Stimulated activated CD4-positive, alpha-beta T cell treated with anti-CD3 and anti-CD28 coated beads, TNF-alpha, amount 100 ng/mL, for 1 hour (primary cell): ENCODE data around the gene BUD31.
A peak's percentile ranks its signal among the peaks of the same experiment; 100 is the strongest.
"Not testable (repeated sequence)": the region's sequence is repeated elsewhere in the genome, so short reads cannot be mapped to it uniquely, and the experiment has no call there.

Experiments used
- DNase-seq, 3 donors: peaks; one replicate each; pipeline ENCODE4 v3.0.0-alpha.2; 2020; ENCODE audit warnings: low read depth in 3 of 3, low spot score in 1 of 3

Gene BUD31

DNA sequence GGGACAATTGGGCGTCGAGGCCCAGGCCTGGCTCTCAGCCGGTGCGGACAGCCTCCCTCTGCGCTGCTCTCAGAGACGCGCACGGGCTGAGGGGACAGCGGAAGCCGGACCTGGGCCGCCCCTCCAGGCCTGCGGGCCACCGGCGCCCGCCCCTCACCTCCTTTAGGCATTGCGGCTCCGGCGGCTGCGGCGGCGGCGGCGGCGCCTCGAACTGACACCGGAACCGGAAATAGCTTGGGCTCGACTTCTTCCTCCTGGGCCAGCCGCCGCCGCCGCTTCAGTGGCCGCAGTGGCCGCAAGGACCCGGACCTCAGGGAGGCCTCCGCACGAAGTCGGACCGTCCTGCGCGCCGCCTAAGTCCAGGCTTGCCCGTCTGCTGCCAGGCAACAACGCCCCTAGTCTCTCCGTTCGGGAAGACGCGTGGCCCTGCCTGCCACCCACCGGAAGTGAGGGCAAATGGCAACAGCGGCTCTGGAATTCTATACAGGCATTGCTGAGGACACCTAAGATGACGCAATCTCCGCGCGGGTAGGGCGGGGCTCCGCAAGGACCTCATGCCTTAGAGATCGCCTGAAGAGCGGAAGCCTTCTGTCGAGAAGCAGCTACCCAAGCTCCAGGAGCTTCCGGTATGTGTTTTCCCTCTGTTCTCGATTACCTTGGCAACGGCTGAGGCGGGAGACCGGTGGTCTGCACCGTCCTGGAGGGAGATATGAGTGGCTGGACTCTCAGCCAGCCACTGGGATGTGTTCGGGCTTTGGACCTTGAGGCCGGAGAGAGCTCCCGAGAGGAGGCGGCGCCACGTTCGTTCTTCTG is at the start of gene BUD31, which contains the start of gene PDAP1:
BUD31 (plus strand) TSS at position 591 of the 813 bp plus-strand sequence. CDS start 2,124 bp downstream, outside the sequence.
PDAP1 (minus strand) TSS at position 219 of the 813 bp plus-strand sequence; CDS start at position 170, 49 bp downstream.
- peak; percentile 86 to 92 (median 88) for DNase-seq

GRCh38 chr7:99359465-99360154 is 49.2 kb upstream of the BUD31 start:
- no peak for DNase-seq

GRCh38 chr7:99362801-99363200 is 46.0 kb upstream of the BUD31 start:
- no peak for DNase-seq

GRCh38 chr7:99363286-99363685 is 45.5 kb upstream of the BUD31 start:
- no peak for DNase-seq

DNA sequence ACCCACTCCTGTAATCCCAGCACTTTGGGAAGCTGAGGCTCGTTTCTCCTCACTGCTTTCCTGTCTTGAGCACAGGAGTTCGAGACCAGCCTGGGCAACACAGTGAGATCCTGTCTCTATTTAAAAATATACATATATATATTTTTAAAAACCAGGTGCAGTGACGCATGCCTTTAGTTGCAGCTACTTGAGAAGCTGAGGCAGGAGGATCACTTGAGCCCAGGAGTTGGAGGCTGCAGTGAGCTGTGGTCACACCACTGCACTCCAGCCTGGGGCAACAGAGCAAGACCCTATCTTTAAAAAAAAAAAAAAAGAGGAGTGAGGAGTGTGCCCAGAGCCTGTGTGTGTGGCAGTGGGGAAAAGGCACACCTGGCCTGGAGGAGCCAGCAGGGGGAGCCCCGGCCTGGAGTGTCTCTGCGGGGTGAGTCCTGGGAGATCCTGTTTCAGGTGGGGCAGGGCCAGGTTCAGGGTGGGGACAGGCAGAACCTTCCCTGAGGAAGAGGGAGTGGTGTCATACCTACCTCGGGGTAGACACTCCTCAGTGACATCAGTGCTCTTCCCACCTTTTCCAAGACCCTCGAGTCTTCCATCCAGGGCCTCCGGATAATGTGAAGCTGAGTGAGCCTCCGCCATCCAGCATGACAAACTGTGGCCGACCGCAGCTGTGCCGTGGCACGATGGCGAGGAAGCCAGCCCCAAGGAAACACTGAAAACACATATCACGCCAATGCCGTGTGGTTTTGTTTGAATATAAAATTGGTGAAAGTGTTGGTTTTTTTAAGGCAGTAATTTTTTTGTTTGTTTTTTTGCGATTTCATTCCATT is 43.2 kb upstream of the BUD31 start:
- DNase-seq: peak in 2 of 3 donors; percentile 47 to 56

- no peak for DNase-seq
Measured at GRCh38 chr7:99366646-99367045, 42.1 kb upstream of the BUD31 start.

GRCh38 chr7:99368750-99369389 is 39.9 kb upstream of the BUD31 start:
- no peak for DNase-seq

DNA sequence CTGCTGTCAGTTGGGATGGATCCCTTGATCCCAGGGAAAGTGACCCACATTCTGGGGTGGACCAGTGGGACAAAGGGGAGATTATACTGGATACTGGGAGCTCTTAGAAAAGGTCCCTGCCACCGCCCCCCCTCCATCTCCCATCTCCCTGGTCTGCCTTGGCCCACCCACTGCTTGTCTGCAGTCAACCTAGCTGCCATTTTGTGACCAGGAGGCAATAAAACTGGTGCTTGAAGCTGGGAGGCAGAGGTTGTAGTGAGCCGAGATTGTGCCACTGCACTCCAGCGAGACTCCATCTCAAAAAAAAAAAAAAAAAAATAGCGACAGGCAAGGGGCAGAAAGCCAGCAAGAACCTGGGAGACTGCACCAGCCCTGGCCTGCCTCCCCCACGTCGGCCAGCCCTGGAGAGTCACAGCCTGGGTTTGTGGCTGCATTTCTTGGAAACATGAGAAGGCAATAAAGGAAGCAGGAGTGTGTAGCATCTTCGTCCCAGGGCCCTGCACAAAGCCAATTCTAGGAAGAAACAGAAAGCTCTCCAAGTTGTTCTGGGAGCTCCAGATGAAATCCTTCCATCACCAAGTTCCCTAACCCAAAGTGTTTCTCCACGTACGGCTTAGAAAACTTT is 38.9 kb upstream of the BUD31 start:
- DNase-seq: no peak

DNA sequence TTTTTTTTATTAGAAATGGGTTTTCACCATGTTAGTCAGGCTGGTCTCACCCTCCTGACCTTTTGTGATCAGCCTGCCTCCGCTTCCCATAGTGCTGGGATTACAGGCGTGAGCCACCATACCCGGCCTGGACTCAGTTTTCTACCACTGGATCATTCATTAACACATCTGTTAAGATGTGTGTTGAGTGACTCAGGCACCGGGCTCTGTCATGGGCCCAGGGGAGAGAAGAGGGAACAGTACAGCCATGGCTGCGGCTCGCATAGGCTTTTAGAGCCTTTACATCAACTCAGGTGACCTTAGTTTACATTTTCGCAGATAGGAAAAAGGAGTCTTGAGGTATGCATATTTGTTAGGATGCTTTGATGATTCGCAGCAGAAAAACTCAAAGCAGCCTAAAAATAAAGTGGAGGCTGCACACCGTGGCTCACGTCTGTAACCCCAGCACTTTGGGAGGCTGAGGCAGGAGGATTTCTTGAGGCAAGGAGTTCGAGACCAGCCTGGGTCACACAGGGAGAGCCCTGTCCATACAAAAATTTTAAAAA is 37.3 kb upstream of the BUD31 start:
- no peak for DNase-seq

DNA sequence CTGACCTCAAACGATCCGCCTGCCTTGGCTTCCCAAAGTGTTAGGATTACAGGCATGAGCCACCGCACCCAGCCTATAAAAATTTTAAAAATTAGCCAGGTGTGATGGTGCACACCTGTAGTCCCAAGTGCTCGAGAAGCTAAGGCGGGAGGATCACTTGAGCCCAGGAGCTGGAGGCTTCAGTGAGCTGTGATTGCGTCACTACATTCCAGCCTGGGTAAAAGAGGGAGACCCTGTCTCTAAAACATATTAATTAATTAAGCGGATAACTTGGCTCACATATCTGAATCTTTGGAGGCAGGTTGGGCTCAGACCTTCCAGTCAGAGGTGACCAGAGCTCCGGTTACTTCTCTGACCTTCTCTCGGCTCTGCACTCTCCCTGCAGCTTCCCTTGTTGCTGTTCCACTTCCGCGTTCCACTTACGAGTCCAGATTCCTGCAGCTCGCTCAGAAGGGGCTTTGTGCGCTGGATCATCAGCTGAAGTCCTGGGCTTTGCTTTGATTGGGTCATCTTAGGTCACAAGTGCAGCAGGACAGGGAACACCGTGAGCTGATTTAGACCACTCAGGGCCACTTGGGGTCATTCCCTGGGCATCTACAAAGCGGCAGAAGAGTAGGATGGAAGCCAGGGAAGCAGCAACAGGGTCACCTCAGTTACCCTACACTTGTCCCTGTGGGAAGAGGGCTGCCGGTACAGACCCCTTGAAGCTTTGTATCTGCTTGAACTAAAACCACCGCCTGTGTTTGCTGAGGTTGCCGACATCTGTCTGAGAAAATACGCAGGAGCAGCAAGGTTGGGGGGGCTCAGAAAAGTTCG is 36.3 kb upstream of the BUD31 start:
- no peak for DNase-seq

DNA sequence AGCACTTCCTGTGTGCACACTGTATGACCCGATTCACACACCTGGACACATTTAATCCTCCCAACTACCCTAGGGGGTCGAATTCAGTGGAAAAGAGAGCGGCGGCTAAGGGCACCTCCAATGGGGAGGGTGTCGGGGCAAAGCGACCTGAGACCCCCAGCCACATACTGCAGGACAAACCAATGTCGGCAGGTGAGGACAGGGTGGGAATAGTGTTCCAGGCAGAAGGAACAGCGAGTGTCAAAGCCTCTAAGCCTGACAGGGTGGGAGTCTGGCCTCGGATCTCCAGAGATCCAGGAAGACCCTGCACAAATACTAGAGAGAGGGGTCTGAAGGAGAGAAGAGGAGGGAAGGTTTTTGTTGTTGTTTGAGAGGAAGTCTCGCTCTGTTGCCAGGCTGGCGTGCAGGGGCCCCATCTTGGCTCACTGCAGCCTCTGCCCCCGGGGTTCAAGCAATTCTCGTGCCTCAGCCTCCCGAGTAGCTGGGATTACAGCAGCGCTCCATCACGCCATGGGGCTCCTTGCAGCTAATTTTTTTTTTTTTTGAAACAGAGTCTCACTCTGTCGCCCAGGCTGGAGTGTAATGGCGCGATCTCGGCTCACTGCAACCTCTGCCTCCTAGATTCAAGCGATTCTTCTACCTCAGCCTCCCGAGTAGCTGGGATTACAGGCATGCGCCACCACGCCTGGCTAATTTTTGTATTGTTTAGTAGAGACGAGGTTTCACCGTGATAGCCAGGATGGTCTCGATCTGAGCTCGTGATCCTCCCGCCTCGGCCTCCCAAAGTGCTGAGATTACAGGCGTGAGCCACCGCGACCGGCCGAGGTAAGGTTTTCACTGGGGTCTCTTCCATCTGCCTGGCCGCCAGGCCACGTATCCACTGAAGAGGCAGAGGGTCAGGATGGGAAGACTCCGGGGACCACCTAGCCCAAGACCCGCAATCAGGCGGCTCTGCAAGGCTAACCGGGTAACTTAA is 35.4 kb upstream of the BUD31 start:
- no peak for DNase-seq

- DNase-seq: peak; percentile 67 to 82 (median 71)
Measured at GRCh38 chr7:99374111-99375064, 34.4 kb upstream of the BUD31 start, which contains the start of gene ARPC1B. Gene ARPC1B, plus strand, starts transcription at chr7:99374730. Its CDS starts 10,985 bp downstream, at chr7:99385715.

GRCh38 chr7:99375070-99375807 is 33.5 kb upstream of the BUD31 start:
- DNase-seq: peak; percentile 24 to 49 (median 33)

- peak in 1 of 3 donors; percentile 27 for DNase-seq
Measured at GRCh38 chr7:99379043-99379577, 29.7 kb upstream of the BUD31 start.

DNA sequence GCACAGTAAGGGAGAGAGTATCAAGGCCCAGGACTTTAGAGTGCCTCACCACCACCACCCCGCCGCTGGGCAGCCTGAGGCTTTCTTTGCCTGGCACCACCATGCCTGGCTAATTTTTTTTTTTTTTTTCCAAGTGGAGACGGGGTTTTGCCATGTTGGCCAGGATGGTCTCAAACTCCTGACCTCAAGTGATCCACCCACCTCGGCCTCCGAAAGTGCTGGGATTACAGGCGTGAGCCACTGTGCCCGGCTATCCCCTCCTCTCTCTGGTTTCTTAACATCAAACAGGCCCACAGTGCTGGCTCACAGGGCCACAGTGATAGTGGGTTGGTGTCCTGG is 29.1 kb upstream of the BUD31 start:
- not testable (repeated sequence) for DNase-seq
